ENCODE data around the gene UFSP1. TPM values are rescaled to one million over a fixed set of nuclear protein-coding genes. Genes with fewer than 3 reads are reported as not detected.

The UFSP1 gene
- total and polyA plus RNA-seq, 2 of the 13 experiments (the other 11 are each of a cell fraction or from before 2014, with no cell fraction given) = 0.65 to 3.3 TPM

DNA sequence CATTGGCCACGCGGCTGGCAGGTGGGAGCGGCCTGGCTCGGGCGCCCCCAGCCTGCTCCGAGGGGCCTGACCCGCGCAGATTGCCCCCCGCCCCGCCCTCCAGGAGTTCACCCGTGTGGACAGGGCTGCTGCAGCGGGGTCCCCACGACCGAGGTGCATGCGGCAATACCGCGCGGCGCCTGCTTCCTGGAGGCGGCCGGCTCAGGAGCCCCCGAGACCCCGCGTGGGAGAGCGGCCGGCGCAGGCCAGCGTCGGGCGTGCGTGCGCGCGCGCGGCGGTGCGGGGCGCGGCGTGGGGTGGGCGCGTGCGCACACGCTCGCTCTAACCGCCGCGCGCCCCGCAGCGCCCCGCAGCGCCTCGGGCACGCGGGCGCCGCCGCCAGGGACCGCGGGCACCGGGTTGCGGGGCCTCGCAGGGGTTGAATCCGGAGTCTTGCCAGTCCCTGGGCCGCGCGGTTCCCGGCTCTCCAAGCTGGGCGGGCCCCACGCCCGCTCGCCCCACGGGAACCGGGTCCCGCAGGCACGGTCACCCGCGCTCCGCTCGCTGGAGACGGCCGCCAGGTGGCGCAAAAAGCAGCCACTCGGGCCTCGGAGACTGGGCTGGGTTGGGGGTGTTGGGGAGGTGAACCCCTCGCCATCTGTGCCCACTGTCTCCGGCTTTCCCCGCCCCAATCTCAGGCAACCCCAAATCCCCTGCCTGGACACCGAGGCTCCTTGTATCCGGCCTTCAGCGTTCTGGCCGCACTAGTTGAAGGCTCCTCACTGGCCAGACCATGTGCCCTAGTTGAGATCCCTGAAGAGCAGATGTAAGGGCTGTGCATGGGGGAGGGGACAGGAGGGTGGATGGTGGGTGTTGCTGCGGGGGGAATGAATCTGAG lies 7.5 kb upstream of the UFSP1 start (continued):
- no peak for TF ChIP-seq MAF1 (CRISPR knock-in tag; IDR thresholded peaks at IDR 0.05; ENCODE audit: borderline replicate concordance)
- no peak for TF ChIP-seq ZNF121 (CRISPR knock-in tag; IDR thresholded peaks at IDR 0.05)
- no peak for TF ChIP-seq ATM (IDR thresholded peaks at IDR 0.05; ENCODE audit: borderline replicate concordance)
- TF ChIP-seq, protein P1, sequence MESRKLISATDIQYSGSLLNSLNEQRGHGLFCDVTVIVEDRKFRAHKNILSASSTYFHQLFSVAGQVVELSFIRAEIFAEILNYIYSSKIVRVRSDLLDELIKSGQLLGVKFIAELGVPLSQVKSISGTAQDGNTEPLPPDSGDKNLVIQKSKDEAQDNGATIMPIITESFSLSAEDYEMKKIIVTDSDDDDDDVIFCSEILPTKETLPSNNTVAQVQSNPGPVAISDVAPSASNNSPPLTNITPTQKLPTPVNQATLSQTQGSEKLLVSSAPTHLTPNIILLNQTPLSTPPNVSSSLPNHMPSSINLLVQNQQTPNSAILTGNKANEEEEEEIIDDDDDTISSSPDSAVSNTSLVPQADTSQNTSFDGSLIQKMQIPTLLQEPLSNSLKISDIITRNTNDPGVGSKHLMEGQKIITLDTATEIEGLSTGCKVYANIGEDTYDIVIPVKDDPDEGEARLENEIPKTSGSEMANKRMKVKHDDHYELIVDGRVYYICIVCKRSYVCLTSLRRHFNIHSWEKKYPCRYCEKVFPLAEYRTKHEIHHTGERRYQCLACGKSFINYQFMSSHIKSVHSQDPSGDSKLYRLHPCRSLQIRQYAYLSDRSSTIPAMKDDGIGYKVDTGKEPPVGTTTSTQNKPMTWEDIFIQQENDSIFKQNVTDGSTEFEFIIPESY (CRISPR knock-in tag; IDR thresholded peaks at IDR 0.05) = no peak
- TF ChIP-seq GLMP (CRISPR knock-in tag; IDR thresholded peaks at IDR 0.05; ENCODE audit: borderline replicate concordance) = no peak
- peak; percentile 12 for TF ChIP-seq HNRNPK (IDR thresholded peaks at IDR 0.05; ENCODE audit: low read depth, low read length, poor library complexity, severe bottlenecking)
- TF ChIP-seq ZSCAN25 (CRISPR knock-in tag; IDR thresholded peaks at IDR 0.05) = no peak
- no peak for TF ChIP-seq SRSF9 (IDR thresholded peaks at IDR 0.05; ENCODE audit: borderline replicate concordance, insufficient read depth, low read depth, low read length, poor library complexity, severe bottlenecking)
- no peak for TF ChIP-seq ZNF263 (CRISPR knock-in tag; IDR thresholded peaks at IDR 0.05)
- TF ChIP-seq NFE2L1 (CRISPR knock-in tag; IDR thresholded peaks at IDR 0.05; ENCODE audit: borderline replicate concordance) = no peak
- no peak for TF ChIP-seq ZBTB25 (CRISPR knock-in tag; IDR thresholded peaks at IDR 0.05)
- TF ChIP-seq GMEB1 (CRISPR knock-in tag; IDR thresholded peaks at IDR 0.05; ENCODE audit: borderline replicate concordance) = no peak
- TF ChIP-seq, protein P2, sequence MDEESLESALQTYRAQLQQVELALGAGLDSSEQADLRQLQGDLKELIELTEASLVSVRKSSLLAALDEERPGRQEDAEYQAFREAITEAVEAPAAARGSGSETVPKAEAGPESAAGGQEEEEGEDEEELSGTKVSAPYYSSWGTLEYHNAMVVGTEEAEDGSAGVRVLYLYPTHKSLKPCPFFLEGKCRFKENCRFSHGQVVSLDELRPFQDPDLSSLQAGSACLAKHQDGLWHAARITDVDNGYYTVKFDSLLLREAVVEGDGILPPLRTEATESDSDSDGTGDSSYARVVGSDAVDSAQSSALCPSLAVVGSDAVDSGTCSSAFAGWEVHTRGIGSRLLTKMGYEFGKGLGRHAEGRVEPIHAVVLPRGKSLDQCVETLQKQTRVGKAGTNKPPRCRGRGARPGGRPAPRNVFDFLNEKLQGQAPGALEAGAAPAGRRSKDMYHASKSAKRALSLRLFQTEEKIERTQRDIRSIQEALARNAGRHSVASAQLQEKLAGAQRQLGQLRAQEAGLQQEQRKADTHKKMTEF (CRISPR knock-in tag; IDR thresholded peaks at IDR 0.05) = no peak
- TF ChIP-seq ZNF792 (CRISPR knock-in tag; IDR thresholded peaks at IDR 0.05) = no peak
- no peak for TF ChIP-seq REXO4 (CRISPR knock-in tag; IDR thresholded peaks at IDR 0.05; ENCODE audit: borderline replicate concordance)
- no peak for TF ChIP-seq ZNF614 (CRISPR knock-in tag; IDR thresholded peaks at IDR 0.05; ENCODE audit: borderline replicate concordance)
- no peak for TF ChIP-seq ZNF878 (CRISPR knock-in tag; IDR thresholded peaks at IDR 0.05)
- TF ChIP-seq SP140L (CRISPR knock-in tag; IDR thresholded peaks at IDR 0.05; ENCODE audit: borderline replicate concordance) = no peak
- TF ChIP-seq JUNB (CRISPR knock-in tag; IDR thresholded peaks at IDR 0.05; ENCODE audit: borderline replicate concordance) = no peak
- no peak for TF ChIP-seq ZNF337 (CRISPR knock-in tag; IDR thresholded peaks at IDR 0.05; ENCODE audit: borderline replicate concordance, low read depth)

Measured in HepG2 (cell line).